Measurements from ENCODE around the gene BRI3BP.

DNA sequence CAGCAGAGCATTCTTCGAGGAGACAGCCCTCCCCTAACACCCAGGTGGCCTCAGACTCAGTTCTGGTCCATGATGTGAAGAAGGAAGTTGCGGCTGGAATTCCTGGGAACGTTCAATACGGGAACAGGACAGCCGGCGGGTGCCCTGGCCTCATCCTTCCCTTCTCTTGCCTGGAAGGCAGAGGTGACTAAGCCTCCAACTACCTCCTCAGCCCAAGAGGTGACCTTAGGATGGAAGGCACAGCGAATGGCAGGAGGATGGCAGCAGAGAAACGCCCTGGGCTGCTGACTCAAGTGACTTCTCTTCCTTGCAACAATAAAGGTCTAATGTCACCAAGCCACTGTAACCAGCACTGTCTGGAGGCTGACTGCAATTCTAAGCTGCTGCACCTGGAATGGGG is 40.6 kb upstream of the BRI3BP start:
- TF ChIP-seq, protein P1, sequence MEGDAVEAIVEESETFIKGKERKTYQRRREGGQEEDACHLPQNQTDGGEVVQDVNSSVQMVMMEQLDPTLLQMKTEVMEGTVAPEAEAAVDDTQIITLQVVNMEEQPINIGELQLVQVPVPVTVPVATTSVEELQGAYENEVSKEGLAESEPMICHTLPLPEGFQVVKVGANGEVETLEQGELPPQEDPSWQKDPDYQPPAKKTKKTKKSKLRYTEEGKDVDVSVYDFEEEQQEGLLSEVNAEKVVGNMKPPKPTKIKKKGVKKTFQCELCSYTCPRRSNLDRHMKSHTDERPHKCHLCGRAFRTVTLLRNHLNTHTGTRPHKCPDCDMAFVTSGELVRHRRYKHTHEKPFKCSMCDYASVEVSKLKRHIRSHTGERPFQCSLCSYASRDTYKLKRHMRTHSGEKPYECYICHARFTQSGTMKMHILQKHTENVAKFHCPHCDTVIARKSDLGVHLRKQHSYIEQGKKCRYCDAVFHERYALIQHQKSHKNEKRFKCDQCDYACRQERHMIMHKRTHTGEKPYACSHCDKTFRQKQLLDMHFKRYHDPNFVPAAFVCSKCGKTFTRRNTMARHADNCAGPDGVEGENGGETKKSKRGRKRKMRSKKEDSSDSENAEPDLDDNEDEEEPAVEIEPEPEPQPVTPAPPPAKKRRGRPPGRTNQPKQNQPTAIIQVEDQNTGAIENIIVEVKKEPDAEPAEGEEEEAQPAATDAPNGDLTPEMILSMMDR (IDR thresholded peaks at IDR 0.05) = no peak
- TF ChIP-seq EP300 (IDR thresholded peaks at IDR 0.05) (no peak), POLR2A (IDR thresholded peaks at IDR 0.05) (no peak), POLR2AphosphoS5 (IDR thresholded peaks at IDR 0.05) (no peak)
